WI38 (cell line): ENCODE data around the gene FKBP14.

Experiments
- H3K4me3 ChIP-seq: 2 replicates; pipeline ENCODE4 v1.5.1; 2011; ENCODE audit warnings: low read depth, mild to moderate bottlenecking, control low read depth, low read length
- TF ChIP-seq, protein P1 (sequence below): IDR thresholded peaks from 2 replicates; pipeline ENCODE4 v1.5.1; 2012; ENCODE audit warnings: low read depth, mild to moderate bottlenecking, control low read depth, low read length

Gene FKBP14, protein sequence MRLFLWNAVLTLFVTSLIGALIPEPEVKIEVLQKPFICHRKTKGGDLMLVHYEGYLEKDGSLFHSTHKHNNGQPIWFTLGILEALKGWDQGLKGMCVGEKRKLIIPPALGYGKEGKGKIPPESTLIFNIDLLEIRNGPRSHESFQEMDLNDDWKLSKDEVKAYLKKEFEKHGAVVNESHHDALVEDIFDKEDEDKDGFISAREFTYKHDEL

DNA sequence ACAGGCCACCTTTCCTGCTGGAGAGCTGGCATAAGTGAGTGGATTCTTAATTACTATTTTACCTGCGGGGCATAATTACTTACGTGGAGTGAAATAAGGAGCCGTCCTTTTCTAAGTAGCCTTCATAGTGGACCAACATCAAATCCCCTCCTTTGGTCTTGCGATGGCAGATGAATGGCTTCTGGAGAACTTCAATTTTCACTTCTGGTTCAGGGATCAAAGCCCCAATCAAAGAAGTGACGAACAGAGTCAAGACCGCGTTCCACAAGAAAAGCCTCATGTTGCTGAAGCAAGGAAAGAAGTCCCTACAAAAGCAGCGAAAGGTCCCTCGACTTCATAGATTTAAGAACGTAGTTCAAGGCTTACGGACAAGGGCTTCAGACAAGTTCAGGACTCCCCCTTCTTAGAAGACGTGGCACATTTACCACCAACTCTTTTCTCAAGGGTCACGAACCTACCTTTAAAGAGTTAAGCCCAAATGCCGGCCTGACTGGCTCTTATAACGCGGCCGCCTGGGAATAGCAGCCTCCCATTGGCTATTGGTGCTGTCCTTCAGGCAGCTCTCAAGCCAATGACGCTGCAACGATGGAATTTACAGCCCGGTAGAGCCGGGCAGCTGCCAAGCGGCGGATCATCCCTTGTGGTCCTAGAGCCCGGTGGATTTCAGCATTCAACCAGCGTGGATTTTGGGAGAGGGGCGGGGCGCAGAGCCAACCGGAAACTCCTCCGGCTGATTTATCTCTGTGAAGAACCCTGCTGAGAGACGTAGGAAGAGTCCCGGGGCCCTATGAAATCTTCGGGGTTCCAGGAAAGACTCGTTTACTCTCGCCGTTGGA lies at the start of gene FKBP14:
Gene FKBP14 (minus strand): TSS at position 474 of the 836 bp plus-strand sequence. CDS start 194 bp downstream, at position 280.
- peak within 1 kb of the TSS; percentile 77 for H3K4me3 ChIP-seq
- TF ChIP-seq, protein P1, sequence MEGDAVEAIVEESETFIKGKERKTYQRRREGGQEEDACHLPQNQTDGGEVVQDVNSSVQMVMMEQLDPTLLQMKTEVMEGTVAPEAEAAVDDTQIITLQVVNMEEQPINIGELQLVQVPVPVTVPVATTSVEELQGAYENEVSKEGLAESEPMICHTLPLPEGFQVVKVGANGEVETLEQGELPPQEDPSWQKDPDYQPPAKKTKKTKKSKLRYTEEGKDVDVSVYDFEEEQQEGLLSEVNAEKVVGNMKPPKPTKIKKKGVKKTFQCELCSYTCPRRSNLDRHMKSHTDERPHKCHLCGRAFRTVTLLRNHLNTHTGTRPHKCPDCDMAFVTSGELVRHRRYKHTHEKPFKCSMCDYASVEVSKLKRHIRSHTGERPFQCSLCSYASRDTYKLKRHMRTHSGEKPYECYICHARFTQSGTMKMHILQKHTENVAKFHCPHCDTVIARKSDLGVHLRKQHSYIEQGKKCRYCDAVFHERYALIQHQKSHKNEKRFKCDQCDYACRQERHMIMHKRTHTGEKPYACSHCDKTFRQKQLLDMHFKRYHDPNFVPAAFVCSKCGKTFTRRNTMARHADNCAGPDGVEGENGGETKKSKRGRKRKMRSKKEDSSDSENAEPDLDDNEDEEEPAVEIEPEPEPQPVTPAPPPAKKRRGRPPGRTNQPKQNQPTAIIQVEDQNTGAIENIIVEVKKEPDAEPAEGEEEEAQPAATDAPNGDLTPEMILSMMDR, result no peak

DNA sequence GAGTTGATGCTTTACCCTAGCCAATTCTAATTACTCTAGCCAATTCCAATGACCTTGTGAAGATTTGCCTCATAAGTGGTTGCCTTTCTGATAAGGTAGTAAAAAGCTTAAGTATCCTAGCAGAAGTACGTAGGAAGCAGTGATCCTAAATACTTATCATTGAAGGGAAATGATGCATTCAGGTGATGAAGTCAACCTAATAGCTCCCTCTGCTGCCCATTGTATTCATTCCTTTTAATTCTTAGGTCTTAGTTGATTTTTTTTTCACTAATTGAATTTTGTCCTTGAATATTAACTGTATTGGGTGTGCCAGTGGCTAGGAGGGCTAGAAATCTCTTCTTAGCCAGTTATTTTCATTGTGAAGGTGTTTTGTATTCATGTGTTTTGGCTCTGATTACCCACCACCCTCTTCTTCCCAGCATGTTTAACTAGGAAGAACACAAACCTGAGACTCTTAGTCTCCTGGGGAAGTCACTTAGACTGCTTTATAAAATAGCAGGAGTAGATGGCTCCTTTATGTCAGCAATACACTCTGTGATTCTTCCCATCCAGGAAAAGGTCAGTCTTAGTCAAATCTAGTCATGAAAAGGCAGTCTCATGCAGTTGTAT lies 48.0 kb upstream of the FKBP14 start:
- TF ChIP-seq, protein P1, result peak; percentile 29; the same call in 1 of the 2 replicates
- H3K4me3 ChIP-seq, result no peak overlapping the region

DNA sequence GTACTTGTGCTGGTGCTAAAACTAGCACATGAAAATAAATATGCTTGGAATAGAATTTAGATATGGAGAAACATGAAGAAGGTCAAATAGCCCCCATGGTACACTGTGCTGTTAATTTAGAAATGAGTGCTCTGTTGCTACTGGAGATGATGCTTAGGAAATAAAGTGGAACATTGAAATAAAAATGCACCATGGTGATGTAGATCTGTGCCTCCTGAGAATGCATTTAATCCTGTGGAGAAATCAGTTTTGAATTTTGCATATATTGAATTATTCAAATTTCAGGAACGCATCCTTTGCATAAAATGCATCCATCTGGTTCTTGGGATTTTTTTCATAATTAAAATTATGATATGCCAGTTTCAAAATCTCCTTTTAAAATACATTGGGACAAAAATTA lies 46.2 kb upstream of the FKBP14 start:
- TF ChIP-seq, protein P1, result no peak
- H3K4me3 ChIP-seq, result no peak overlapping the region

DNA sequence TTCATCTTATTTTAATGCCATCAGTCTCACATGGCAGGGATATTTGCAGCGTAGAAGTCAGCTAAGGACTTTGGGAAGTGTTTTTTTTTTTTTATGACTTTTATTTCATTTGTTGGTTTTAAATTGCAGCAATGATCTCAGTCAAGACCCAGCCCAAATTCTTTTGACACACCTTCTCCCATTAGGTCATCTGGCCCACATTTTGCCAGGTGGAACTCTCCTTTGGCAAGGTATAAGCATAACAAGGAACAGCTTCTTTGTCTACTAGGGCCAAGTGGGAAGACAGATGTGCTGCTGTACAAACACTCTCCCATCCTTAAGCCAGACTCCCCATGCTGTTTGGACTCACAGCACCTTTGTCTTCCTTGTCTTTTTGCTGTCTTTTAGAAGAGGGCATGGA lies 43.5 kb upstream of the FKBP14 start:
- TF ChIP-seq, protein P1, result no peak
- no peak overlapping the region for H3K4me3 ChIP-seq

DNA sequence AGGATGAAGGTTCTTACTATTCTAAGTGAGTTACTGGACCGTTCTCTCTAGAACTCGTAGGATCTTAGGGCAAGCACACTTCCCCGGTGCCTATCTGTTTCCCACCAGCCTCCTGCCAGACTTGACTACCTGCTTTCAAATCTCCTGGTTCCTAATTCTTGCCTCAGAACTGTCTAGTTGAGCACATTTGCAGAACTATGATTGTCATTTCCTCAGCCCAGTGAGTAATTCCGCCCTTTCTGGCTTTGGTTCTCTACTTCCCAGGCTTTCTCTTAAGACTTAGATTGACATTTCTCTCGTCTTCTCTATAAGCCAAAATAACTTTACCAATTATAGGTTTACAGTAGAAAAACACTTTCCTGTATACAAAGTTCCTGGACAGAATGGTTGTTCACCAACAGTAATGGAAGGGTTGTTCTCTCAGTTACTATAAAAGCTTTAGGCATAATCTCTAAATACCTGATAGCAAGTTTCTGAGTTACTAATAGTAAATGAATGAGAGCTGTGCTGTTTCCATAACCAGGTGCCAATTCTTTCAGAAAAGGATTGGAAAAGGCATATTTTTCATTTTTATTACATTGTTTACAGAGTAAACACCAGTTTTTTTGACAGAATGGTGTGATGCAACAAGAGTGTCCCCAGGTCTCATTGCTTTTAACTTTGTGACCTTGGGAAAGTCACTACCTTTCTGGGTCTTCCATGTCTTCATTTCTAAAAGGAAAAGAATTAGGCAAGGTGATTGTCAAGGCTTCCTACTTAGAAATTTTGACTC lies 42.8 kb upstream of the FKBP14 start:
- TF ChIP-seq, protein P1, result no peak
- no peak overlapping the region for H3K4me3 ChIP-seq

DNA sequence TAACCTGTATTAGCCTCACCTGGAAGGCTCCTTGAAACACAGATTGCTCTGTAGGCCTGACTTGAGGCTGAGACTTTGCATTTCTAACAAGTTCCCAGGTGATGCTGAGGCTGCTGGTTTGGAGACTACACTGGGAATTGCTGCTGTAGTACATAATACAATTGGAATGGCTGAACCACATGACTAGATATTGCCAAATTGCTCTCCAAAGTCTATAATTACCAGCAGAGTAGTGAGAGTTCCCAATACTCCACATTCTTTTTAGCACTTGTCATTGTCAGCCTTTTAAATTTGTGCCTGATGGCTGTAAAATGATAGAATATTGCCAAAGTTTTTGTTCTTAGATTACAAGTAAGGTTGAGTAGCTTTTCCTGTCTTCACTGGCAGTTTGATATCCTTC lies 41.6 kb upstream of the FKBP14 start:
- TF ChIP-seq, protein P1, result no peak
- no peak overlapping the region for H3K4me3 ChIP-seq
